Measurements from ENCODE around the gene ELOF1. TPM values are rescaled to one million over a fixed set of nuclear protein-coding genes. Genes with fewer than 3 reads are reported as not detected.

ELOF1 gene
- total RNA-seq, 1 donor from 2014 or later: 71.9 TPM

GRCh38 chr19:11535792-11536595 is 23.0 kb downstream of the ELOF1 start:
- Mint-ChIP-seq H3K9me3 (no peaks in the 10 kb centered on the region), H3K4me1 (peaks cover 8% of the 10 kb centered on the region), H3K27me3 (peaks cover 29% of the 10 kb centered on the region), H3K36me3 (ENCODE audit: low read depth) (no peaks in the 10 kb centered on the region), H3K27ac (peak overlapping the region; percentile 45), H3K4me3 (peak overlapping the region; percentile 67)
- intact Hi-C loops (cut with micrococcal nuclease): loop anchor here (1.0 to 2.0 kb wide), 2 partner anchors 23 to 51 kb away; partner anchors contain the start of gene ELOF1
- DNase-seq: peak; percentile 96

GRCh38 chr19:11534948-11535347 is 24.1 kb downstream of the ELOF1 start:
- no peak for DNase-seq
- Mint-ChIP-seq H3K36me3 (ENCODE audit: low read depth) (no peaks in the 10 kb centered on the region), H3K27ac (no peak overlapping the region), H3K4me1 (peaks cover 8% of the 10 kb centered on the region), H3K9me3 (no peaks in the 10 kb centered on the region), H3K27me3 (peaks cover 24% of the 10 kb centered on the region), H3K4me3 (no peak overlapping the region)
- intact Hi-C loops (cut with micrococcal nuclease): no loop called here

- Mint-ChIP-seq H3K27me3 (peaks cover 24% of the 10 kb centered on the region), H3K27ac (no peak overlapping the region), H3K9me3 (no peaks in the 10 kb centered on the region), H3K36me3 (ENCODE audit: low read depth) (no peaks in the 10 kb centered on the region), H3K4me3 (no peak overlapping the region), H3K4me1 (peaks cover 8% of the 10 kb centered on the region)
- intact Hi-C loops (cut with micrococcal nuclease): no loop called here
- DNase-seq: no peak
These were observed 24.5 kb downstream of the ELOF1 start for GRCh38 chr19:11534538-11534937.

GRCh38 chr19:11530432-11530831 is 28.6 kb downstream of the ELOF1 start:
- intact Hi-C loops (cut with micrococcal nuclease): no loop called here
- Mint-ChIP-seq H3K4me3 (no peak overlapping the region), H3K4me1 (peaks cover 16% of the 10 kb centered on the region), H3K27ac (no peak overlapping the region), H3K36me3 (ENCODE audit: low read depth) (peaks cover 7% of the 10 kb centered on the region), H3K27me3 (peaks cover 7% of the 10 kb centered on the region), H3K9me3 (no peaks in the 10 kb centered on the region)
- peak; percentile 78 for DNase-seq

- H3K27ac Mint-ChIP-seq: peak within 1 kb of the TSS; percentile 93
- no peaks in the 10 kb centered on the region for H3K27me3 Mint-ChIP-seq
- H3K9me3 Mint-ChIP-seq: no peaks in the 10 kb centered on the region
- H3K4me3 Mint-ChIP-seq: peak within 1 kb of the TSS; percentile 93
- peak; percentile 97 for DNase-seq
- intact Hi-C loops (cut with micrococcal nuclease): loop anchor here (1.0 to 2.0 kb wide), 3 partner anchors 23 to 93 kb away; partner anchors contain the start of genes ELOF1, ODAD3, PRKCSH and ZNF653
- H3K36me3 Mint-ChIP-seq (ENCODE audit: low read depth): peaks cover 7% of the 10 kb centered on the region
- H3K4me1 Mint-ChIP-seq: peaks cover 15% of the 10 kb centered on the region
These were observed 30.3 kb downstream of the ELOF1 start, which contains the start of gene ECSIT for GRCh38 chr19:11528551-11529341. Gene ECSIT, minus strand, starts transcription at chr19:11529134. Its CDS starts 9,964 bp downstream, at chr19:11519170.

GRCh38 chr19:11519138-11519537 is 39.9 kb downstream of the ELOF1 start:
- Mint-ChIP-seq H3K4me3 (no peak overlapping the region), H3K9me3 (no peaks in the 10 kb centered on the region), H3K27ac (no peak overlapping the region), H3K4me1 (peaks cover 2% of the 10 kb centered on the region), H3K36me3 (ENCODE audit: low read depth) (peaks cover 10% of the 10 kb centered on the region), H3K27me3 (no peaks in the 10 kb centered on the region)
- intact Hi-C loops (cut with micrococcal nuclease): no loop called here
- no peak for DNase-seq

GRCh38 chr19:11513946-11514345 is 45.1 kb downstream of the ELOF1 start:
- Mint-ChIP-seq H3K9me3 (no peaks in the 10 kb centered on the region), H3K36me3 (ENCODE audit: low read depth) (peaks cover 14% of the 10 kb centered on the region), H3K4me1 (no peaks in the 10 kb centered on the region), H3K27ac (no peak overlapping the region), H3K27me3 (no peaks in the 10 kb centered on the region), H3K4me3 (no peak overlapping the region)
- intact Hi-C loops (cut with micrococcal nuclease): no loop called here
- DNase-seq: no peak

GRCh38 chr19:11510444-11510843 is 48.6 kb downstream of the ELOF1 start:
- H3K4me1 Mint-ChIP-seq: peaks cover 7% of the 10 kb centered on the region
- no peaks in the 10 kb centered on the region for H3K27me3 Mint-ChIP-seq
- intact Hi-C loops (cut with micrococcal nuclease): no loop called here

GRCh38 chr19:11507370-11508078 is 51.5 kb downstream of the ELOF1 start:
- intact Hi-C loops (cut with micrococcal nuclease): loop anchor here (5.0 kb wide), 1 partner anchor 545 kb away; the partner anchor contains the start of gene SMARCA4

More at GRCh38 chr19:11510444-11510843, 48.6 kb downstream of the ELOF1 start:
- no peak for DNase-seq
- peaks cover 16% of the 10 kb centered on the region for H3K36me3 Mint-ChIP-seq (ENCODE audit: low read depth)
- no peak overlapping the region for H3K4me3 Mint-ChIP-seq
- H3K9me3 Mint-ChIP-seq: no peaks in the 10 kb centered on the region
- no peak overlapping the region for H3K27ac Mint-ChIP-seq

GRCh38 chr19:11506967-11507366 is 52.1 kb downstream of the ELOF1 start:
- no peak for DNase-seq
- Mint-ChIP-seq H3K4me3 (peak overlapping the region; percentile 92), H3K9me3 (no peaks in the 10 kb centered on the region), H3K4me1 (peaks cover 18% of the 10 kb centered on the region), H3K27ac (peak overlapping the region; percentile 97), H3K27me3 (no peaks in the 10 kb centered on the region), H3K36me3 (ENCODE audit: low read depth) (peaks cover 23% of the 10 kb centered on the region)
- intact Hi-C loops (cut with micrococcal nuclease): loop anchor here (5.0 kb wide), 1 partner anchor 545 kb away; the partner anchor contains the start of gene SMARCA4

More at GRCh38 chr19:11507370-11508078, 51.5 kb downstream of the ELOF1 start:
- H3K27me3 Mint-ChIP-seq: no peaks in the 10 kb centered on the region
- peaks cover 18% of the 10 kb centered on the region for H3K4me1 Mint-ChIP-seq
- no peaks in the 10 kb centered on the region for H3K9me3 Mint-ChIP-seq
- H3K36me3 Mint-ChIP-seq (ENCODE audit: low read depth): peaks cover 23% of the 10 kb centered on the region
- H3K27ac Mint-ChIP-seq: peak overlapping the region; percentile 66
- H3K4me3 Mint-ChIP-seq: peak overlapping the region; percentile 92
- DNase-seq: no peak

- Mint-ChIP-seq H3K4me1 (peaks cover 18% of the 10 kb centered on the region), H3K9me3 (no peaks in the 10 kb centered on the region), H3K36me3 (ENCODE audit: low read depth) (peaks cover 21% of the 10 kb centered on the region), H3K4me3 (peak overlapping the region; percentile 92), H3K27me3 (no peaks in the 10 kb centered on the region), H3K27ac (peak overlapping the region; percentile 97)
- intact Hi-C loops (cut with micrococcal nuclease): loop anchor here (5.0 kb wide), 1 partner anchor 544 kb away; the partner anchor contains the start of gene SMARCA4
- no peak for DNase-seq
These were observed 52.9 kb downstream of the ELOF1 start for GRCh38 chr19:11506101-11506555.

- Mint-ChIP-seq H3K4me1 (peaks cover 18% of the 10 kb centered on the region), H3K9me3 (no peaks in the 10 kb centered on the region), H3K27me3 (no peaks in the 10 kb centered on the region), H3K36me3 (ENCODE audit: low read depth) (peaks cover 20% of the 10 kb centered on the region), H3K4me3 (peak within 1 kb of the TSS; percentile 92), H3K27ac (peak within 1 kb of the TSS; percentile 97)
- intact Hi-C loops (cut with micrococcal nuclease): loop anchor here (1.0 to 5.0 kb wide), 6 partner anchors 23 to 543 kb away; partner anchors contain the start of genes ECSIT, ODAD3, PRKCSH and SMARCA4
- peak; percentile 99 for DNase-seq
These were observed 53.4 kb downstream of the ELOF1 start, which contains the start of gene ZNF653 for GRCh38 chr19:11505504-11506100. Gene ZNF653, minus strand, starts transcription at chr19:11505839. Its CDS starts 53 bp downstream, at chr19:11505786.

Data from activated CD4-positive, alpha-beta T cell treated with anti-CD3 and anti-CD28 coated beads, Interleukin-2, amount 10 ng/mL, durations not matched to agents 24 days and 14 days (primary cell).